ENCODE measurements around the gene MAB21L3. TPM values are rescaled to one million over a fixed set of nuclear protein-coding genes. Genes with fewer than 3 reads are reported as not detected.

The MAB21L3 gene
- total and polyA plus RNA-seq, 11 donors, result 0.04 to 0.15 (median 0.08) TPM; not detected in 8

DNA sequence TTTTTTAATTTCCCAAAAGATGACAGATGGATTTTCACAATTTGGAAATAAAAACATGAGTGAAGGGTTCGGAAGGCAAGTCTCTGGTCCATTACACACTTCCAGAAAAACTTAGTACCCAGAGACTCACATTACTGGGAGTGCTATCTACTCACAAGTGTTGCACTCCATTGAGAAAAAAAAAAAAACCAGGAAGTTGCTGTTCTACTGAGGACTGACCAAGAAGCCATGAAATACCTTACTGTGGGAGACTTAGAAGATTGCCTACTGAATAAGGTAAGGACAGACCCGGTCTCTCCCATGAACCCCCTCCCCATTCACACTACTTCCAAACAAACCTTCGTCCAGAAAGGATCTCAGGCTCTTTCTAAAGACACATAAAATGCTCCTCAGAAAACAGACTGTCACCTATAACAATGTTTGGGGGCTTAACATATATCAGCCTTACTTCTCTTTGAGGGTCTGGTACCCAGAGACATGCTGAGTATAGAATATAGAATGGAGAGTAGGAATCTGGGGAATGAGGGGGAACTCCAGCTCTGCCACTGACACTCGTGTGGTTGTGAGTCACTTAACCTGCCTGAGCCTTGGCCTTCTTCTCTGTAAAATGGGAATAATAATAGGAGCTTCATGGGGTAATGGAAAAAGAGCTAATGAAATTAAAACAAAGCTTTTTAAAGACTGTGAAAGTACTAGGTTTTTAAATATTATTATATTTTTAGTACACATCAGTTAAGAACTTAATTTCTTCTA is 1.4 kb downstream of the MAB21L3 start:
- WGBS, 4 donors, result 79 to 82% (median 80%) methylated on average over 4 of the region's 4 CpGs
- DNase-seq, result no peak

GRCh38 chr1:116113615-116114014 is 2.4 kb downstream of the MAB21L3 start:
- WGBS, 4 donors, result 74 to 82% (median 78%) methylated on average over 7 of the region's 7 CpGs
- Histone ChIP-seq H3K27me3 (no peaks in the 10 kb centered on the region), H3K27ac (no peak overlapping the region), H3K36me3 (no peaks in the 10 kb centered on the region), H3K9me3 (no peaks in the 10 kb centered on the region), H3K4me3 (no peak overlapping the region), H3K4me1 (peaks cover 0 to 6% (median 0%) of the 10 kb centered on the region in 12 donors)
- ATAC-seq (no peak), DNase-seq (no peak)
- intact Hi-C loops (cut with DNase I), result no loop called here
- TF ChIP-seq CTCF (IDR thresholded peaks at IDR 0.05) (no peak), POLR2A (IDR thresholded peaks at IDR 0.05) (no peak)

More for the DNA sequence above, 1.4 kb downstream of the MAB21L3 start:
- Histone ChIP-seq H3K27me3 (no peaks in the 10 kb centered on the region), H3K4me3 (no peak overlapping the region), H3K9me3 (no peaks in the 10 kb centered on the region), H3K4me1 (peaks cover 0 to 4% (median 0%) of the 10 kb centered on the region in 12 donors), H3K36me3 (no peaks in the 10 kb centered on the region), H3K27ac (no peak overlapping the region)
- ATAC-seq, result no peak
- intact Hi-C loops (cut with DNase I), result no loop called here
- TF ChIP-seq CTCF (IDR thresholded peaks at IDR 0.05) (no peak), POLR2A (IDR thresholded peaks at IDR 0.05) (no peak)

- ATAC-seq (no peak), DNase-seq (no peak)
- Histone ChIP-seq H3K4me3 (no peak overlapping the region), H3K4me1 (peaks cover 0 to 8% (median 0%) of the 10 kb centered on the region in 12 donors), H3K36me3 (no peaks in the 10 kb centered on the region), H3K9me3 (no peaks in the 10 kb centered on the region), H3K27me3 (no peaks in the 10 kb centered on the region), H3K27ac (no peak overlapping the region)
- 69 to 86% (median 80%) methylated on average over 3 to 4 of the region's 4 CpGs for WGBS, 4 donors
- intact Hi-C loops (cut with DNase I), result no loop called here
- no peak for TF ChIP-seq POLR2A (IDR thresholded peaks at IDR 0.05)
- TF ChIP-seq CTCF (IDR thresholded peaks at IDR 0.05), result no peak
Observed at GRCh38 chr1:116115476-116116439, 4.6 kb downstream of the MAB21L3 start.

DNA sequence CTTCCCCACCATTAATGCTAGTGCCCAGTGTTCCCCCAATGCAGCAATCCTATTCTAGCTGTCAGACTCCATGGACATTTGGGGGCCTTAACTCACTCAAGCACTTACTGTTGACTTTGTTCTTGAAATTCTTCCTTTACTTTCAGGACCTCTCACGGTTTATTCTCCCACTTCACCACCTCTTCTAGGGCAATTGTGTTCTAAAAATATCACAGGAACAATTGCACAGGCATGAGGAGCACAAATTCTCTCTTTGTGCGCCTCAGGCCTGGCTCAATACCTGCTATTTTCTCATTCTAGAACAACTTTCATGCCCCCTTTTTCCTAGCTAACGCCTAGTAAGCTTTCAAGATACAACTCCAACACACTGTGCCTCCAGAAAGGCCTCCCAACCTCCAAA is 7.3 kb downstream of the MAB21L3 start:
- no peaks in the 10 kb centered on the region for H3K27me3 ChIP-seq
- TF ChIP-seq POLR2A (IDR thresholded peaks at IDR 0.05) (no peak), CTCF (IDR thresholded peaks at IDR 0.05) (no peak)
- DNase-seq (no peak), ATAC-seq (peak in 3 of 4 donors; percentile 51 to 62 (median 55))
- peaks cover 0 to 8% (median 0%) of the 10 kb centered on the region in 12 donors for H3K4me1 ChIP-seq
- H3K9me3 ChIP-seq, result no peaks in the 10 kb centered on the region
- H3K27ac ChIP-seq, result peak overlapping the region in 1 of 12 donors; percentile 22
- H3K4me3 ChIP-seq, result no peak overlapping the region
- no peaks in the 10 kb centered on the region for H3K36me3 ChIP-seq
- intact Hi-C loops (cut with DNase I), result no loop called here
- 46 to 53% (median 48%) methylated on average over 3 of the region's 3 CpGs for WGBS, 4 donors

Measured in heart left ventricle (tissue), 16 donors.